LNCaP clone FGC (cell line): Measurements from ENCODE around the gene C6orf47.

Experiments
- DNase-seq: peaks from one replicate; pipeline ENCODE4 v3.0.0-alpha.2; 2011; ENCODE audit warnings: low read depth
- H3K4me3 ChIP-seq: 2 replicates; pipeline ENCODE4 v1.5.1; 2011; ENCODE audit warnings: mild to moderate bottlenecking, low read depth, low read length, control low read depth
- TF ChIP-seq, protein P1 (sequence below): IDR thresholded peaks from 2 replicates; pipeline ENCODE4 v1.5.1; 2012; ENCODE audit warnings: mild to moderate bottlenecking; ENCODE audit not compliant: control insufficient read depth, insufficient read depth; ENCODE audit errors: extremely low read depth

C6orf47 gene

DNA sequence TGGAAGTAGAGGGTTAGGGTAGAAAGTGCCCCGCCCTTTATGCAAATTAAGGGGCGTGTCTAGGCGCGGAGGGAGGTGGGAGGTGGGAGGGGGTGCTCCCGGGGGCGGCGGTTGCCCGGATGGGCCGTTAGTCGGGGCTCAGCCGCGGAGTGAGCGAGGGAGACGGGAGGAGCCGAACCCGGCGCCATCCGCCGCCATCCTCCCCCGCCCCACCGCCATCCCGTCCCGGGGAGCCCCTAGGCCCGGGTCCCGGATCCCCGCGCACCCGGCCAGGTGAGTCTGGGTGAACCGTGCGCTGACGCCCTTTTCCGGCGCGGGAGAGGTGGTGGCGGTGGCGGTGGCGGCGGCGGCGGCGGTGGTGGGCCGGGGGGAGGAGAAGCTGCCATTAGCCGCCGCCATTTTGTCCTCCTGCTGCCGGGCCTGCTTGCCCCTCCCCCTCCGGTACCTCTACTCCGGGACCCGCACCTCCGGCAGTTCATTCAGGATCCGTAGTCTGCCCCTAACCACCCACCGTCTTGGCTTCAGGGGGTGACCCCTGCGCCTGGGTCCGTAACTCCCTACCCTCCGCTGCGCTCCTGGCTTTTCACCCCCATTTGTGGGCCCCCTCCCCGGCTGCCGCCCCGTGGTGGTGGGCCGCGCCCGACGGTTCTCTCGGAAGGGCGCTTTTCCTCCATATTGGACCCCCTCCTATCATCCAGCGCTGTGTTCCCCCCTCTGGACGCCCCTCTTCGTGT, 39.8 kb downstream of the C6orf47 start, which contains the start of gene PRRC2A:
Gene PRRC2A (plus strand): TSS at position 130 of the 734 bp plus-strand sequence. CDS start 2,075 bp downstream, outside the sequence.
- no peak for DNase-seq
- peak within 1 kb of the TSS; percentile 99 for H3K4me3 ChIP-seq
- TF ChIP-seq, protein P1, sequence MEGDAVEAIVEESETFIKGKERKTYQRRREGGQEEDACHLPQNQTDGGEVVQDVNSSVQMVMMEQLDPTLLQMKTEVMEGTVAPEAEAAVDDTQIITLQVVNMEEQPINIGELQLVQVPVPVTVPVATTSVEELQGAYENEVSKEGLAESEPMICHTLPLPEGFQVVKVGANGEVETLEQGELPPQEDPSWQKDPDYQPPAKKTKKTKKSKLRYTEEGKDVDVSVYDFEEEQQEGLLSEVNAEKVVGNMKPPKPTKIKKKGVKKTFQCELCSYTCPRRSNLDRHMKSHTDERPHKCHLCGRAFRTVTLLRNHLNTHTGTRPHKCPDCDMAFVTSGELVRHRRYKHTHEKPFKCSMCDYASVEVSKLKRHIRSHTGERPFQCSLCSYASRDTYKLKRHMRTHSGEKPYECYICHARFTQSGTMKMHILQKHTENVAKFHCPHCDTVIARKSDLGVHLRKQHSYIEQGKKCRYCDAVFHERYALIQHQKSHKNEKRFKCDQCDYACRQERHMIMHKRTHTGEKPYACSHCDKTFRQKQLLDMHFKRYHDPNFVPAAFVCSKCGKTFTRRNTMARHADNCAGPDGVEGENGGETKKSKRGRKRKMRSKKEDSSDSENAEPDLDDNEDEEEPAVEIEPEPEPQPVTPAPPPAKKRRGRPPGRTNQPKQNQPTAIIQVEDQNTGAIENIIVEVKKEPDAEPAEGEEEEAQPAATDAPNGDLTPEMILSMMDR = no peak

- peak; percentile 97 for DNase-seq
- TF ChIP-seq, protein P1 = no peak
Observed at GRCh38 chr6:31619805-31620585, 40.6 kb downstream of the C6orf47 start.

GRCh38 chr6:31617010-31617409, 43.6 kb downstream of the C6orf47 start:
- TF ChIP-seq, protein P1 = no peak
- H3K4me3 ChIP-seq = no peak overlapping the region
- no peak for DNase-seq

More at GRCh38 chr6:31619805-31620585, 40.6 kb downstream of the C6orf47 start:
- H3K4me3 ChIP-seq = peak overlapping the region; percentile 99

GRCh38 chr6:31615748-31616147, 44.8 kb downstream of the C6orf47 start:
- no peak for DNase-seq

DNA sequence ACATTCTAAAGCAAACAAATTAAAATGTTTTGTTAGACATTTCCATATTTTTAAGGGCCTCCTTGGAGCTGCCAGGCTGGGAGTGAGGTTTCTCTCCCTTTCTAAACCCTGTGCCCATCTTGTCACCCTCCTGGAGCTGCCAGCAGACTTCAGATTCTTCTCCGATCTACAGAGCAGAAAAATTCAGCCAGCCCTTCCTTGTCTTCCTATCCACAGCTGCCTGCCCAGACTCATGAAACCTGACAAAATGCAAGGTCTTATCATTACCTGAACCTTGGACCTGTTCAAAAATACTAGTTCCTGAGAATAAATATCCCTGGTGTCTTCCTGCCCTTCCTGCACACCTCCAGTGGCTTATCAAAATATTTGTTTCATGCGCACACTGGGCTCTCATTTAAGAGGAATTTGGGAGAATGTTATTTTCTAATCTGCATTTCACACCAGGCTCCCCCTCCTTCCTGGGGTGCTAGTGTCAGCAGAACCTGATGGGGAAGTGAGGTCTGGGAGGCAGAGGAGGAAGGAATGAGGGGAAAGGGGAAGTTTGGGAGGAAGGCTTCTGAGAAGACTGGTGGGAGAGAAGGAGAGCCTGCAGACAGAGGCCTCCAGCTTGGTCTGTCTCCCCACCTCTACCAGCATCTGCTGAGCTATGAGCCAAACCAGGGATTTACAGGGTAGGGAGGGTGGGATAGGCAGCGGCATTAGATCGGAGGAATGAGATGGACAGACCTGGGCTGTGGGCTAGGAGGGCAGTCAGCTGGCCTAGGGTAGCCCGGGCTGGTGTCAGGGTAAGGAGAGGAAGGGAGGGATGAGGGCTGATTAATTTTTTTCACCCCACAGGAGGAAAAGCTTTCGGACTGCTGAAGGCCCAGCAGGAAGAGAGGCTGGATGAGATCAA, 45.6 kb downstream of the C6orf47 start, which contains the start of gene AIF1:
Gene AIF1 (plus strand): TSS at position 551 of the 895 bp plus-strand sequence. CDS start 96 bp downstream, at position 647.
- H3K4me3 ChIP-seq = no peak within 1 kb of the TSS
- no peak for DNase-seq
- TF ChIP-seq, protein P1 = no peak

More at GRCh38 chr6:31615748-31616147, 44.8 kb downstream of the C6orf47 start:
- TF ChIP-seq, protein P1 = no peak
- H3K4me3 ChIP-seq = no peak overlapping the region

GRCh38 chr6:31614075-31614619, 46.4 kb downstream of the C6orf47 start:
- TF ChIP-seq, protein P1 = no peak
- no peak for DNase-seq
- H3K4me3 ChIP-seq = no peak overlapping the region
